SK-N-SH (cell line): Measurements from ENCODE around the gene SMOC1. TPM values are rescaled to one million over a fixed set of nuclear protein-coding genes. Genes with fewer than 3 reads are reported as not detected.

ENCODE experiments used
- CTCF ChIA-PET: fragments of 300-600, 350-600 bp; formaldehyde crosslinking; extraction: SDS; loops from one replicate; lab custom pipeline; 2021; lab: Yijun Ruan, JAX
- POLR2A ChIA-PET: fragments of 350-600 bp; sonication (Branson Sonifier 250); formaldehyde crosslinking; extraction: SDS; loops from one replicate; lab custom pipeline; 2020; ENCODE audit warnings: antibody characterized with exemption, inconsistent platforms; lab: Yijun Ruan, JAX
- DNase-seq: peaks from one replicate; pipeline ENCODE4 v3.0.0; 2012
- H2AFZ ChIP-seq: fragments of 200-600 bp; sonication (generic); 2 replicates; pipeline ENCODE4 v1.8.1; 2016; ENCODE audit warnings: antibody characterized with exemption, mild to moderate bottlenecking, low read depth
- H3F3A ChIP-seq: fragments of 200-600 bp; sonication (generic); replicated peaks from 2 replicates; pipeline ENCODE3; 2016; ENCODE audit warnings: antibody characterized with exemption, mild to moderate bottlenecking; ENCODE audit not compliant: insufficient read depth
- H3K27ac ChIP-seq, 2 experiments: fragments of 200-500 bp in 1 of 2; fragments of 200-600 bp in 1 of 2; sonication (Bioruptor generic) in 1 of 2; sonication (generic), shearing (Covaris generic) in 1 of 2; 2 replicates each; pipeline versions ENCODE4 v1.5.1 to v1.6.1; 2014 to 2016; ENCODE audit warnings: low read depth in 2 of 2, inconsistent platforms in 1 of 2, low read length in 1 of 2, mild to moderate bottlenecking in 1 of 2, mixed read lengths in 1 of 2
- H3K27me3 ChIP-seq: fragments of 200-600 bp; sonication (generic), shearing (Covaris generic); 2 replicates; pipeline ENCODE4 v1.6.1; 2016; ENCODE audit warnings: mixed run types; ENCODE audit not compliant: insufficient read depth
- H3K36me3 ChIP-seq, 2 experiments: fragments of 200-500 bp in 1 of 2; fragments of 200-600 bp in 1 of 2; sonication (Bioruptor generic) in 1 of 2; sonication (generic) in 1 of 2; replicated peaks in 1 of 2; 2 replicates each; pipeline versions ENCODE3 to v1.5.1; 2014 to 2016; ENCODE audit warnings: low read length in 1 of 2, mild to moderate bottlenecking in 1 of 2; ENCODE audit not compliant: insufficient read depth in 2 of 2, control insufficient read depth in 1 of 2
- H3K4me1 ChIP-seq, 2 experiments: fragments of 200-500 bp in 1 of 2; fragments of 200-600 bp in 1 of 2; sonication (Bioruptor generic) in 1 of 2; sonication (generic), shearing (Covaris generic) in 1 of 2; 2 replicates each; pipeline versions ENCODE4 v1.5.1 to v1.6.1; 2014 to 2016; ENCODE audit warnings: low read depth in 1 of 2, low read length in 1 of 2, mixed run types in 1 of 2; ENCODE audit not compliant: insufficient read depth in 2 of 2, control insufficient read depth in 1 of 2
- H3K4me2 ChIP-seq: fragments of 200-600 bp; sonication (generic), shearing (Covaris generic); 2 replicates; pipeline ENCODE4 v1.6.1; 2017; ENCODE audit warnings: mixed run types
- H3K4me3 ChIP-seq, 2 experiments: fragments of 200-500 bp in 1 of 2; fragments of 200-600 bp in 1 of 2; sonication (Bioruptor generic) in 1 of 2; sonication (generic), shearing (Covaris generic) in 1 of 2; 2 replicates each; pipeline versions ENCODE4 v1.5.1 to v1.8.1; 2014 to 2016; ENCODE audit warnings: low read depth in 2 of 2, inconsistent platforms in 1 of 2, low read length in 1 of 2, mild to moderate bottlenecking in 1 of 2, mixed read lengths in 1 of 2, moderate library complexity in 1 of 2
- H3K79me2 ChIP-seq: fragments of 200-600 bp; sonication (generic); 2 replicates; pipeline ENCODE4 v1.8.1; 2017; ENCODE audit warnings: mild to moderate bottlenecking; ENCODE audit not compliant: insufficient read depth
- H3K9ac ChIP-seq: fragments of 200-600 bp; sonication (generic); 2 replicates; pipeline ENCODE4 v1.6.1; 2017; ENCODE audit warnings: mixed run types
- H3K9me2 ChIP-seq: fragments of 200-600 bp; sonication (generic); 2 replicates; pipeline ENCODE4 v1.6.1; 2017; ENCODE audit warnings: mixed run types
- H3K9me3 ChIP-seq: fragments of 200-600 bp; sonication (generic); 2 replicates; pipeline ENCODE4 v1.6.1; 2017; ENCODE audit warnings: mixed run types, mild to moderate bottlenecking, moderate library complexity
- H4K20me1 ChIP-seq: fragments of 200-600 bp; sonication (generic); 2 replicates; pipeline ENCODE4 v1.6.1; 2017; ENCODE audit warnings: mild to moderate bottlenecking, mixed run types; ENCODE audit not compliant: insufficient read depth
- CHD2 ChIP-seq: fragments of 150-350 bp; IDR thresholded peaks from 2 replicates; pipeline ENCODE4 v1.6.1; 2018; ENCODE audit warnings: low read length; ENCODE audit not compliant: partially characterized antibody
- ELF1 ChIP-seq: IDR thresholded peaks from 2 replicates; pipeline ENCODE4 v1.4.0; 2012
- EP300 ChIP-seq, 2 experiments: IDR thresholded peaks; 2 replicates each; pipeline versions ENCODE4 v1.4.0 to v1.6.1; 2012; ENCODE audit warnings: borderline replicate concordance in 1 of 2, low read depth in 1 of 2, low read length in 1 of 2
- EZH2phosphoT487 ChIP-seq: fragments of 200-600 bp; sonication (generic); IDR thresholded peaks from 2 replicates; pipeline ENCODE4 v1.6.1; 2017; ENCODE audit warnings: low read depth, mixed run types, mild to moderate bottlenecking, antibody characterized with exemption, moderate library complexity, borderline replicate concordance
- FOXJ3 ChIP-seq: sonication (generic); formaldehyde crosslinking; IDR thresholded peaks from 2 replicates; pipeline ENCODE4 v1.5.1; 2020; ENCODE audit warnings: mild to moderate bottlenecking, missing genetic modification reagents
- FOXM1 ChIP-seq: IDR thresholded peaks from 2 replicates; pipeline ENCODE4 v1.4.0; 2012; ENCODE audit warnings: low read depth, mild to moderate bottlenecking
- GABPA ChIP-seq: IDR thresholded peaks from 2 replicates; pipeline ENCODE4 v1.4.0; 2012; ENCODE audit warnings: low read depth, mild to moderate bottlenecking
- JUND ChIP-seq: IDR thresholded peaks from 2 replicates; pipeline ENCODE4 v1.4.0; 2012
- MEF2A ChIP-seq: IDR thresholded peaks from 2 replicates; pipeline ENCODE4 v1.4.0; 2012; ENCODE audit warnings: low read depth, borderline replicate concordance
- MXI1 ChIP-seq: IDR thresholded peaks from 2 replicates; pipeline ENCODE4 v1.6.1; 2012; ENCODE audit warnings: mild to moderate bottlenecking, low read depth, low read length, improper control_type of control experiment
- NRF1 ChIP-seq: IDR thresholded peaks from 2 replicates; pipeline ENCODE4 v1.6.1; 2012; ENCODE audit warnings: low read depth, mild to moderate bottlenecking, low read length
- RAD21 ChIP-seq: IDR thresholded peaks from 2 replicates; pipeline ENCODE4 v1.6.1; 2012; ENCODE audit warnings: mild to moderate bottlenecking, low read length
- RFX5 ChIP-seq: IDR thresholded peaks from 2 replicates; pipeline ENCODE4 v1.6.1; 2012; ENCODE audit warnings: mild to moderate bottlenecking, improper control_type of control experiment, low read length
- SIN3A ChIP-seq: IDR thresholded peaks from 2 replicates; pipeline ENCODE4 v1.6.1; 2012; ENCODE audit warnings: low read depth, mild to moderate bottlenecking, low read length, moderate library complexity, borderline replicate concordance
- SMC3 ChIP-seq: IDR thresholded peaks from 2 replicates; pipeline ENCODE4 v1.6.1; 2012; ENCODE audit warnings: low read depth, low read length, improper control_type of control experiment
- TEAD4 ChIP-seq: IDR thresholded peaks from 2 replicates; pipeline ENCODE4 v1.4.0; 2012; ENCODE audit warnings: mild to moderate bottlenecking, borderline replicate concordance; ENCODE audit not compliant: insufficient read depth
- USF1 ChIP-seq: IDR thresholded peaks from 2 replicates; pipeline ENCODE4 v1.4.0; 2012; ENCODE audit warnings: low read depth, borderline replicate concordance
- WGBS: methylation state at CpG from one replicate; pipeline ENCODE4 v1.1.6; 2017; ENCODE audit warnings: low lambda C conversion rate; 5-methylcytosine and 5-hydroxymethylcytosine counted together
- polyA plus RNA-seq, 3 experiments: library from polyadenylated mRNA; depleted of rRNA; stranded (reverse); fragments of >200 nt; gene quantifications; 2 replicates each; pipeline ENCODE4 v1.2.3, GENCODE V29; 2012
- TF ChIP-seq, protein P1 (sequence below): fragments of 200-600 bp; sonication (generic); IDR thresholded peaks from 2 replicates; pipeline ENCODE4 v1.6.1; 2017; ENCODE audit warnings: antibody characterized with exemption, mild to moderate bottlenecking, moderate library complexity
- TF ChIP-seq, protein P2 (sequence below): IDR thresholded peaks from 2 replicates; pipeline ENCODE4; 2012

The SMOC1 gene
- polyA plus RNA-seq, 1 of the 3 experiments (the other 2 are of a cell fraction): not detected

GRCh38 chr14:69913686-69914085 is 34.5 kb downstream of the SMOC1 start:
- no peak overlapping the region for H3K9ac ChIP-seq
- no peak overlapping the region for H2AFZ ChIP-seq
- ChIA-PET CTCF (interaction anchor here (1.3 kb wide), 1 partner anchor 95 kb away, joined by 6 read pairs; no protein-coding TSS in a partner anchor), POLR2A (no interaction called here)
- no peaks in the 10 kb centered on the region for H3K79me2 ChIP-seq
- 6% methylated on average over 1 of the region's 1 CpG for WGBS
- H3K9me2 ChIP-seq: no peaks in the 10 kb centered on the region
- H3K27ac ChIP-seq: no peak overlapping the region
- no peak overlapping the region for H3K4me3 ChIP-seq
- no peaks in the 10 kb centered on the region for H3K36me3 ChIP-seq
- H3F3A ChIP-seq: no peaks in the 10 kb centered on the region
- no peak for DNase-seq
- no peaks in the 10 kb centered on the region for H3K9me3 ChIP-seq
- TF ChIP-seq MEF2A: no peak
- TF ChIP-seq RAD21: no peak
- TF ChIP-seq RFX5: no peak
- no peak for TF ChIP-seq SMC3
- H3K4me1 ChIP-seq: no peaks in the 10 kb centered on the region
- no peak overlapping the region for H3K4me2 ChIP-seq
- no peaks in the 10 kb centered on the region for H4K20me1 ChIP-seq
- no peaks in the 10 kb centered on the region for H3K27me3 ChIP-seq

- no peaks in the 10 kb centered on the region for H3K79me2 ChIP-seq
- H3K9me3 ChIP-seq: no peaks in the 10 kb centered on the region
- H3K27me3 ChIP-seq: no peaks in the 10 kb centered on the region
- no peak overlapping the region for H3K9ac ChIP-seq
- H3F3A ChIP-seq: no peaks in the 10 kb centered on the region
- H3K4me3 ChIP-seq: no peak overlapping the region
- H3K4me1 ChIP-seq: peaks cover 0 to 2% of the 10 kb centered on the region in 2 experiments; a peak in 1 of 4 replicates
- no peaks in the 10 kb centered on the region for H4K20me1 ChIP-seq
- 29% methylated on average over 1 of the region's 1 CpG for WGBS
- no peak for DNase-seq
- H2AFZ ChIP-seq: no peak overlapping the region
- TF ChIP-seq NRF1: no peak
- TF ChIP-seq FOXJ3 (CRISPR knock-in tag): no peak
- no peak for TF ChIP-seq MXI1
- no peak for TF ChIP-seq FOXM1
- TF ChIP-seq SMC3: no peak
- TF ChIP-seq ELF1: no peak
- TF ChIP-seq USF1: no peak
- TF ChIP-seq, protein P1, sequence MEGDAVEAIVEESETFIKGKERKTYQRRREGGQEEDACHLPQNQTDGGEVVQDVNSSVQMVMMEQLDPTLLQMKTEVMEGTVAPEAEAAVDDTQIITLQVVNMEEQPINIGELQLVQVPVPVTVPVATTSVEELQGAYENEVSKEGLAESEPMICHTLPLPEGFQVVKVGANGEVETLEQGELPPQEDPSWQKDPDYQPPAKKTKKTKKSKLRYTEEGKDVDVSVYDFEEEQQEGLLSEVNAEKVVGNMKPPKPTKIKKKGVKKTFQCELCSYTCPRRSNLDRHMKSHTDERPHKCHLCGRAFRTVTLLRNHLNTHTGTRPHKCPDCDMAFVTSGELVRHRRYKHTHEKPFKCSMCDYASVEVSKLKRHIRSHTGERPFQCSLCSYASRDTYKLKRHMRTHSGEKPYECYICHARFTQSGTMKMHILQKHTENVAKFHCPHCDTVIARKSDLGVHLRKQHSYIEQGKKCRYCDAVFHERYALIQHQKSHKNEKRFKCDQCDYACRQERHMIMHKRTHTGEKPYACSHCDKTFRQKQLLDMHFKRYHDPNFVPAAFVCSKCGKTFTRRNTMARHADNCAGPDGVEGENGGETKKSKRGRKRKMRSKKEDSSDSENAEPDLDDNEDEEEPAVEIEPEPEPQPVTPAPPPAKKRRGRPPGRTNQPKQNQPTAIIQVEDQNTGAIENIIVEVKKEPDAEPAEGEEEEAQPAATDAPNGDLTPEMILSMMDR: no peak
- no peak for TF ChIP-seq EZH2phosphoT487
- TF ChIP-seq CHD2: no peak
- TF ChIP-seq JUND: no peak
- no peak for TF ChIP-seq TEAD4
- no peak for TF ChIP-seq SIN3A
- TF ChIP-seq, protein P2, sequence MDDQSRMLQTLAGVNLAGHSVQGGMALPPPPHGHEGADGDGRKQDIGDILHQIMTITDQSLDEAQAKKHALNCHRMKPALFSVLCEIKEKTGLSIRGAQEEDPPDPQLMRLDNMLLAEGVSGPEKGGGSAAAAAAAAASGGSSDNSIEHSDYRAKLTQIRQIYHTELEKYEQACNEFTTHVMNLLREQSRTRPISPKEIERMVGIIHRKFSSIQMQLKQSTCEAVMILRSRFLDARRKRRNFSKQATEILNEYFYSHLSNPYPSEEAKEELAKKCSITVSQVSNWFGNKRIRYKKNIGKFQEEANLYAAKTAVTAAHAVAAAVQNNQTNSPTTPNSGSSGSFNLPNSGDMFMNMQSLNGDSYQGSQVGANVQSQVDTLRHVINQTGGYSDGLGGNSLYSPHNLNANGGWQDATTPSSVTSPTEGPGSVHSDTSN: no peak
- no peak for TF ChIP-seq RFX5
- TF ChIP-seq EP300 (IDR thresholded peaks at IDR 0.05; ENCODE audit: borderline replicate concordance in 1 of 2, low read depth in 1 of 2, low read length in 1 of 2): no peak
- TF ChIP-seq GABPA: no peak
- ChIA-PET CTCF (no interaction called here), POLR2A (no interaction called here)
- H3K9me2 ChIP-seq: no peaks in the 10 kb centered on the region
- H3K36me3 ChIP-seq: no peaks in the 10 kb centered on the region
- H3K4me2 ChIP-seq: no peak overlapping the region
- H3K27ac ChIP-seq: no peak overlapping the region
Observed at GRCh38 chr14:69916396-69916795, 37.2 kb downstream of the SMOC1 start.
